ENCODE results near the gene BICD2.

Gene BICD2

GRCh38 chr9:92726971-92727715 lies 37.5 kb downstream of the BICD2 start:
- peak; percentile 44 for DNase-seq

- no peak for DNase-seq
These were observed 38.3 kb downstream of the BICD2 start for GRCh38 chr9:92726348-92726747.

GRCh38 chr9:92725766-92726165 lies 38.9 kb downstream of the BICD2 start:
- no peak for DNase-seq

GRCh38 chr9:92725266-92725545 lies 39.4 kb downstream of the BICD2 start:
- DNase-seq, result no peak

- DNase-seq, result no peak
These were observed 39.9 kb downstream of the BICD2 start for GRCh38 chr9:92724528-92725265.

- DNase-seq, result no peak
These were observed 40.8 kb downstream of the BICD2 start for GRCh38 chr9:92723801-92724323.

GRCh38 chr9:92723299-92723625 lies 41.4 kb downstream of the BICD2 start:
- peak; percentile 41 for DNase-seq

- DNase-seq, result no peak
These were observed 42.0 kb downstream of the BICD2 start for GRCh38 chr9:92722386-92723298.

- no peak for DNase-seq
These were observed 43.1 kb downstream of the BICD2 start for GRCh38 chr9:92721548-92721947.

- no peak for DNase-seq
These were observed 43.7 kb downstream of the BICD2 start for GRCh38 chr9:92720807-92721535.

GRCh38 chr9:92720209-92720765 lies 44.3 kb downstream of the BICD2 start:
- no peak for DNase-seq

- no peak for DNase-seq
These were observed 45.5 kb downstream of the BICD2 start for GRCh38 chr9:92719028-92719647.

GRCh38 chr9:92718086-92719001 lies 46.3 kb downstream of the BICD2 start:
- no peak for DNase-seq

- no peak for DNase-seq
These were observed 47.2 kb downstream of the BICD2 start for GRCh38 chr9:92717201-92718085.

- DNase-seq, result peak; percentile 36
These were observed 48.1 kb downstream of the BICD2 start for GRCh38 chr9:92716557-92716956.

GRCh38 chr9:92715488-92716231 lies 49.0 kb downstream of the BICD2 start:
- no peak for DNase-seq

- no peak for DNase-seq
These were observed 49.7 kb downstream of the BICD2 start for GRCh38 chr9:92714787-92715487.

GRCh38 chr9:92714016-92714415 lies 50.6 kb downstream of the BICD2 start:
- no peak for DNase-seq
